Neutrophil (primary cell): ENCODE data around the gene RFX3.

Experiments
- H3K27ac ChIP-seq: fragments of 200-600 bp; sonication (generic); 2 replicates; pipeline ENCODE4 v1.5.1; 2016; ENCODE audit warnings: mild to moderate bottlenecking, moderate library complexity
- H3K27me3 ChIP-seq: fragments of 200-600 bp; sonication (generic); 2 replicates; pipeline ENCODE4 v1.6.0; 2016; ENCODE audit warnings: mild to moderate bottlenecking
- H3K36me3 ChIP-seq: fragments of 200-600 bp; sonication (generic); 2 replicates; pipeline ENCODE4 v1.5.1; 2017
- H3K4me1 ChIP-seq, 2 experiments: fragments of 200-600 bp in 1 of 2; sonication (generic) in 1 of 2; 1 replicate in 1 of 2; 2 replicates in 1 of 2; pipeline versions ENCODE4 v1.5.1 to v1.6.1; 2013 to 2016; ENCODE audit warnings: low read depth in 1 of 2, low read length in 1 of 2, mild to moderate bottlenecking in 1 of 2, moderate library complexity in 1 of 2; ENCODE audit not compliant: control insufficient read depth in 1 of 2, insufficient read depth in 1 of 2
- H3K4me3 ChIP-seq, 2 experiments: fragments of 200-600 bp in 1 of 2; sonication (generic) in 1 of 2; 1 replicate in 1 of 2; 2 replicates in 1 of 2; pipeline ENCODE4 v1.5.1; 2013 to 2016; ENCODE audit warnings: low read depth in 1 of 2, low read length in 1 of 2, mild to moderate bottlenecking in 1 of 2, moderate library complexity in 1 of 2
- H3K9me3 ChIP-seq: fragments of 200-600 bp; sonication (generic); 2 replicates; pipeline ENCODE4 v1.5.1; 2016
- TF ChIP-seq, protein P1 (sequence below): fragments of 200-600 bp; sonication (generic); IDR thresholded peaks from 2 replicates; pipeline ENCODE4 v1.5.1; 2016; ENCODE audit warnings: antibody characterized with exemption

Gene RFX3

DNA sequence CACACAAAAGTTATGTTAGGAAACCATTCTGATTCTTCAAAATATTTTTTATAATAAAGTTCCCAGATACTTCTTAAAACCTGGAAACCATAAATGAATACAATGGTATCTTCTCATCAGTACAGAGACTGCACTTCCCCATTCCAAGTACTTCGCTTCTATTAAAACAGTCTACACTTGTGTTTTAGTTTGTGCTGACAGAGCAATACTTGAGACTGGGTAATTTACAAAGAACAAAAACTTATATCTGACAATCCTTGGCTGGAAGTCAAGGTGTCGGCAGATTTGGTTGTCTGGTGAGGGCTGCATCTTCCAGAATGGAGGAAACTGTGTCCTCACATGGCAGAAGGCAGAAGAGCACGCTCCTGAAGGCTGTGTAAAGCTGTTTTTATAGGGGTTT lies 70.1 kb downstream of the RFX3 start:
- Histone ChIP-seq H3K4me1 (no peaks in the 10 kb centered on the region), H3K27ac (no peak overlapping the region), H3K9me3 (no peaks in the 10 kb centered on the region), H3K4me3 (no peak overlapping the region), H3K27me3 (no peaks in the 10 kb centered on the region), H3K36me3 (no peaks in the 10 kb centered on the region)
- TF ChIP-seq, protein P1, sequence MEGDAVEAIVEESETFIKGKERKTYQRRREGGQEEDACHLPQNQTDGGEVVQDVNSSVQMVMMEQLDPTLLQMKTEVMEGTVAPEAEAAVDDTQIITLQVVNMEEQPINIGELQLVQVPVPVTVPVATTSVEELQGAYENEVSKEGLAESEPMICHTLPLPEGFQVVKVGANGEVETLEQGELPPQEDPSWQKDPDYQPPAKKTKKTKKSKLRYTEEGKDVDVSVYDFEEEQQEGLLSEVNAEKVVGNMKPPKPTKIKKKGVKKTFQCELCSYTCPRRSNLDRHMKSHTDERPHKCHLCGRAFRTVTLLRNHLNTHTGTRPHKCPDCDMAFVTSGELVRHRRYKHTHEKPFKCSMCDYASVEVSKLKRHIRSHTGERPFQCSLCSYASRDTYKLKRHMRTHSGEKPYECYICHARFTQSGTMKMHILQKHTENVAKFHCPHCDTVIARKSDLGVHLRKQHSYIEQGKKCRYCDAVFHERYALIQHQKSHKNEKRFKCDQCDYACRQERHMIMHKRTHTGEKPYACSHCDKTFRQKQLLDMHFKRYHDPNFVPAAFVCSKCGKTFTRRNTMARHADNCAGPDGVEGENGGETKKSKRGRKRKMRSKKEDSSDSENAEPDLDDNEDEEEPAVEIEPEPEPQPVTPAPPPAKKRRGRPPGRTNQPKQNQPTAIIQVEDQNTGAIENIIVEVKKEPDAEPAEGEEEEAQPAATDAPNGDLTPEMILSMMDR, result no peak

- H3K36me3 ChIP-seq, result no peaks in the 10 kb centered on the region
- H3K27ac ChIP-seq, result no peak overlapping the region
- no peaks in the 10 kb centered on the region for H3K9me3 ChIP-seq
- H3K4me1 ChIP-seq, result no peaks in the 10 kb centered on the region
- no peak overlapping the region for H3K4me3 ChIP-seq
- H3K27me3 ChIP-seq, result no peaks in the 10 kb centered on the region
- TF ChIP-seq, protein P1, result no peak
Measured at GRCh38 chr9:3455094-3455493, 70.7 kb downstream of the RFX3 start.

DNA sequence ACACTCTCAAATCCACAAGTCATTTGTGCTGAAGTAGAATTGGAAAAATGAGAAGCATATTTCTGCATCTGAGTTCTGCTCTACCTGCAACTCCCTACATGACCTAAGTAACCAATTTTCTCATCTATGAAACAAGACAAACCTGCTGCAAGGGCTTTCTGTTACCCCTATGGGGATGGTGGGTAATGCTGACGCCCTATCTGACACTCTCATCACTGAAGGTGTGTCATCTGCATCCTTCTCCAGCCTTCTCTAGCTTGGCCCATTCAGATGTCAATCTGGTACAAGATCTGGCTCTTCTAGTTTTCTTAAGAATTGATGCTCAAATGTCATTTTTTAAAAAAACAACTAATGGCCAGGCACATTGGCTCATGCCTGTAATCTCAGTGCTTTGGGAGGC lies 73.8 kb downstream of the RFX3 start:
- TF ChIP-seq, protein P1, result no peak
- Histone ChIP-seq H3K4me3 (no peak overlapping the region), H3K27ac (no peak overlapping the region), H3K9me3 (no peaks in the 10 kb centered on the region), H3K4me1 (no peaks in the 10 kb centered on the region), H3K27me3 (no peaks in the 10 kb centered on the region), H3K36me3 (no peaks in the 10 kb centered on the region)

DNA sequence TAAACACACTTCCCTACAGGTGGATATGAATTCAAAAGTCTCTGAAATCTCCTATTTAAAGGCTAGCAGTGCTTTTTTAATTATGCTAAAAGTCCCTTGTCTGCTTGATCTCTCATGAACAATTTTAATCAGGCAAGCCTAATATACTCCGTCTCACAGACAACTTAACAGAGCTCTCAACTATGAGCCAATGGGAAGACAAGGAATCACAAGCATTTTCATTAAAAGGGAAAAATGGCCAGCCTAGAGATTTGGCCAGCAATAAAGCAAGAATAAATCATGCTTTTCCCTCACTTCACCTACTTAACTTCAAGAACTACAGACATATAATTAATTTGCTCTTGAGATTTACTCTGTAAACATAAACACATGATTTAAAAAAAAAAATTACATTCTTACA lies 78.0 kb downstream of the RFX3 start:
- H3K4me3 ChIP-seq, result no peak overlapping the region
- no peak overlapping the region for H3K27ac ChIP-seq
- no peaks in the 10 kb centered on the region for H3K27me3 ChIP-seq
- no peaks in the 10 kb centered on the region for H3K36me3 ChIP-seq
- no peaks in the 10 kb centered on the region for H3K9me3 ChIP-seq
- H3K4me1 ChIP-seq, result no peaks in the 10 kb centered on the region
- TF ChIP-seq, protein P1, result no peak

- TF ChIP-seq, protein P1, result no peak
- Histone ChIP-seq H3K27ac (no peak overlapping the region), H3K4me1 (no peaks in the 10 kb centered on the region)
Measured at GRCh38 chr9:3447143-3447542, 78.7 kb downstream of the RFX3 start.

GRCh38 chr9:3446313-3446712 lies 79.5 kb downstream of the RFX3 start:
- TF ChIP-seq, protein P1, result no peak
- H3K4me1 ChIP-seq, result no peaks in the 10 kb centered on the region
- no peaks in the 10 kb centered on the region for H3K9me3 ChIP-seq
- no peak overlapping the region for H3K4me3 ChIP-seq
- no peak overlapping the region for H3K27ac ChIP-seq
- H3K36me3 ChIP-seq, result no peaks in the 10 kb centered on the region
- H3K27me3 ChIP-seq, result no peaks in the 10 kb centered on the region

More at GRCh38 chr9:3447143-3447542, 78.7 kb downstream of the RFX3 start:
- Histone ChIP-seq H3K27me3 (no peaks in the 10 kb centered on the region), H3K9me3 (no peaks in the 10 kb centered on the region), H3K4me3 (no peak overlapping the region), H3K36me3 (no peaks in the 10 kb centered on the region)
